K562 treated with DMSO at 1 percent for 24 hours (cell line): ENCODE measurements around the gene TCP10L. TPM values are rescaled to one million over a fixed set of nuclear protein-coding genes. Genes with fewer than 3 reads are reported as not detected.

Source experiments
- total RNA-seq: library from RNA; unstranded; fragments of 300-600 nt; gene quantifications from 2 replicates; pipeline ENCODE4 v1.2.3, GENCODE V29; 2022; ENCODE audit warnings: low read depth; ENCODE audit not compliant: insufficient read depth

TCP10L gene, protein sequence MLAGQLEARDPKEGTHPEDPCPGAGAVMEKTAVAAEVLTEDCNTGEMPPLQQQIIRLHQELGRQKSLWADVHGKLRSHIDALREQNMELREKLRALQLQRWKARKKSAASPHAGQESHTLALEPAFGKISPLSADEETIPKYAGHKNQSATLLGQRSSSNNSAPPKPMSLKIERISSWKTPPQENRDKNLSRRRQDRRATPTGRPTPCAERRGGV
- total RNA-seq, result 0.59 and 1.9 TPM in 2 replicates

DNA sequence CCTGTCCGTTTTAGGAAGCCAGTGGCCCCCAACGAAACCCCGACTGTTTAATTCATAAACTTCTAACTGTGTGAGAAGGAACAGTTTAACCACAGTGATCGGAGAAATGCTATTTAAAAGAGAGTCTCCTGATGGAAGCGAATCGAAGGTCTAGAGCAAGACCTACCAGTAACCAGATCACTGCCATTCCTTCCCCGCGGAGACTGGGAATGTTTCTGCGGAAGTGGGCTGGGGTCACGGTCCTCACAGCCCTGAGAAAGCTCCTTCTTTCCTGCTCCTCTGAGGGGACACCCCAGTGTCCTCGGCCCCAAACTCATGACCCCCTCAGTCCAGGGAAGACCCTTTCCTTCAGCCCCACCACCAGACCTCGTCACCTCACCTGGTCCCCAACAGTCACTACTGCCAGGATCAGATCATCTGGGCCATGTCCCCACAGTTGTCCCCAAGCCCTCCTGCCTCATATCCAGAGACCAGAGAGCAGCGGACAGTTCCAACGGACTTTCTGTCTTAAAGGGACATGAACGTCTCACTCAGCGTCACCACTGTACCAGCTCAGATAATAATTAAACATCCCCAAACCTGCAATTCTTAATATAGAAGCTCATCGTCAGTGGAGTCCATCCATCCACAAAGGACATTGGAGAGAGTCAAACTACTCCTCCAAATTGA lies at the start of gene TCP10L:
TCP10L (minus strand) TSS at position 482 of the 669 bp plus-strand sequence. CDS start 1,219 bp downstream, outside the sequence.

DNA sequence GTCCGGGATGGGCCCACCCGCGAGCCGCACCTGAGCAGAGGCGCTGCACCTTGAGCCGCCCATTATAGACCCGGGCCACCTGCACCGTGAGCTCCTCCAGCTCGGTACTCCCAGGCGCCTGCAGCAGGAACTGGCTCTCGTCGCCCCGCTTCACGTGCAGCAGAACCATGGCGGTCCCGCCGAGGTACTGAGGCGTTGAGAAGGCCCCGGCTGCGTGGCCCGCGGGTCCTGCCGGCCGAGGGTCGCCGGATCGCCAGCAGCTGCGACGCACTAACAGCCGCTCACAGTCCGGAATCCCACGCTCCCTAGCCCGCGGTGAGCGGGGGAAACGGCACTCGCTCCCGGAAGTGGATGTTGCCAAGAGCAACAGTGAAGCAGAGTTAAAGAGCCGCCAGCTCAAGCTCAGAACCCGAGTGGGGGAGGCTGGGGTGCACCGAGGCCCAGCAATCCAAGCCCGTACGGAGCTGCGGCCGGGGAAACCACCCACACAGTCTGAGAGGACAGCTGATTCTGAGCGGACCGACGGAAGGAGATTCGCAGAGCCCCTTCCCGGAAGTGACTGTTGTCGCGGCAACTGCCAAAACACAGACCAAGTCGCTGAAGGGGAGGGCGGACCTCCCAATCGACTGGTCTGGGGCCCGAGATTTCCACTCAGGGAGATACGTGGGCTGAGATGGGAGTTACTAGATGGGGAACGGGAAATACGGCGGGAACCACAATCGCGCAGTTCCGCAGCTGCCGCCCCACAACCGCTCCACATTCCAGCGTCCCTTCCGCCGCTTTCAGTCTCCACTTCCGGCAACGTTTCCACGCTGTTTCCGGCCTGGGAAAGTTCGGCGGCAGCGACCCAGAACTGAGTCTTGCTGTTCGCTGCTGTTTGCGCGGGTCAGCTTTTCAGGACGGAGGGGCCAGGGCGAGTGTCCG lies 27.0 kb upstream of the TCP10L start, which contains the start of gene CFAP298:
CFAP298 (minus strand) TSS at position 303 of the 924 bp plus-strand sequence; CDS start at position 169, 134 bp downstream.

Other genes with a start within 250 kb of the TCP10L start
- 7.5 and 8.1 TPM in 2 replicates for gene URB1, start 192.5 kb downstream of the TCP10L start, total RNA-seq
- gene EVA1C, start 172.8 kb downstream of the TCP10L start, total RNA-seq, result not detected in 2 replicates
- gene CFAP298, start 26.9 kb upstream of the TCP10L start, total RNA-seq, result 92.4 and 94.2 TPM in 2 replicates
- gene SYNJ1, start 142.5 kb upstream of the TCP10L start, total RNA-seq, result 6.5 and 7.0 TPM in 2 replicates
- gene PAXBP1, start 186.2 kb upstream of the TCP10L start, total RNA-seq, result 23.8 and 25.0 TPM in 2 replicates